ENCODE data around the gene IDI1. TPM values are rescaled to one million over a fixed set of nuclear protein-coding genes. Genes with fewer than 3 reads are reported as not detected.
"Not testable (repeated sequence)": the region's sequence is repeated elsewhere in the genome, so short reads cannot be mapped to it uniquely, and the experiment has no call there.

IDI1 gene
- total and polyA plus RNA-seq, 4 donors, result 90.6 to 219 (median 169) TPM

- no peak for DNase-seq (ENCODE audit: low read depth in 4 of 6, low spot score in 6 of 6)
- Histone ChIP-seq H3K4me3 (ENCODE audit: low read depth, low read length) (no peak overlapping the region), H3K27me3 (ENCODE audit: control insufficient read depth, insufficient read depth, low read length) (no peaks in the 10 kb centered on the region), H3K27ac (ENCODE audit: low read depth, low read length) (no peak overlapping the region), H3K9me3 (ENCODE audit: control insufficient read depth, insufficient read depth, low read length) (no peaks in the 10 kb centered on the region), H3K36me3 (ENCODE audit: control insufficient read depth, insufficient read depth, low read length) (peaks cover 12% of the 10 kb centered on the region), H3K4me1 (ENCODE audit: control insufficient read depth, insufficient read depth, low read length) (no peaks in the 10 kb centered on the region)
- 96% methylated on average over 12 of the region's 12 CpGs for WGBS (ENCODE audit: insufficient coverage)
Measured at GRCh38 chr10:1024103-1024502, 24.8 kb downstream of the IDI1 start.

- DNase-seq (ENCODE audit: low read depth in 4 of 6, low spot score in 6 of 6), result no peak
- peaks cover 20% of the 10 kb centered on the region for H3K36me3 ChIP-seq (ENCODE audit: control insufficient read depth, insufficient read depth, low read length)
- no peaks in the 10 kb centered on the region for H3K4me1 ChIP-seq (ENCODE audit: control insufficient read depth, insufficient read depth, low read length)
- H3K27ac ChIP-seq (ENCODE audit: low read depth, low read length), result no peak overlapping the region
- H3K9me3 ChIP-seq (ENCODE audit: control insufficient read depth, insufficient read depth, low read length), result no peaks in the 10 kb centered on the region
- H3K4me3 ChIP-seq (ENCODE audit: low read depth, low read length), result no peak overlapping the region
- 72% methylated on average over 12 of the region's 12 CpGs for WGBS (ENCODE audit: insufficient coverage)
- no peaks in the 10 kb centered on the region for H3K27me3 ChIP-seq (ENCODE audit: control insufficient read depth, insufficient read depth, low read length)
Measured at GRCh38 chr10:1022413-1022812, 26.5 kb downstream of the IDI1 start.

- Histone ChIP-seq H3K9me3 (ENCODE audit: control insufficient read depth, insufficient read depth, low read length) (no peaks in the 10 kb centered on the region), H3K4me3 (ENCODE audit: low read depth, low read length) (no peak overlapping the region), H3K27me3 (ENCODE audit: control insufficient read depth, insufficient read depth, low read length) (no peaks in the 10 kb centered on the region), H3K27ac (ENCODE audit: low read depth, low read length) (no peak overlapping the region), H3K4me1 (ENCODE audit: control insufficient read depth, insufficient read depth, low read length) (no peaks in the 10 kb centered on the region), H3K36me3 (ENCODE audit: control insufficient read depth, insufficient read depth, low read length) (peaks cover 29% of the 10 kb centered on the region)
- DNase-seq (ENCODE audit: low read depth in 4 of 6, low spot score in 6 of 6), result no peak
- WGBS (ENCODE audit: insufficient coverage), result 89% methylated on average over 7 of the region's 9 CpGs
Measured at GRCh38 chr10:1020958-1021357, 28.0 kb downstream of the IDI1 start.

GRCh38 chr10:1020460-1020859, 28.5 kb downstream of the IDI1 start:
- H3K9me3 ChIP-seq (ENCODE audit: control insufficient read depth, insufficient read depth, low read length), result no peaks in the 10 kb centered on the region
- no peak overlapping the region for H3K27ac ChIP-seq (ENCODE audit: low read depth, low read length)
- peaks cover 34% of the 10 kb centered on the region for H3K36me3 ChIP-seq (ENCODE audit: control insufficient read depth, insufficient read depth, low read length)
- no peak for DNase-seq (ENCODE audit: low read depth in 4 of 6, low spot score in 6 of 6)
- H3K27me3 ChIP-seq (ENCODE audit: control insufficient read depth, insufficient read depth, low read length), result no peaks in the 10 kb centered on the region
- no peaks in the 10 kb centered on the region for H3K4me1 ChIP-seq (ENCODE audit: control insufficient read depth, insufficient read depth, low read length)
- H3K4me3 ChIP-seq (ENCODE audit: low read depth, low read length), result no peak overlapping the region
- 86% methylated on average over 9 of the region's 10 CpGs for WGBS (ENCODE audit: insufficient coverage)

- DNase-seq (ENCODE audit: low read depth in 4 of 6, low spot score in 6 of 6), result no peak
- Histone ChIP-seq H3K36me3 (ENCODE audit: control insufficient read depth, insufficient read depth, low read length) (peaks cover 44% of the 10 kb centered on the region), H3K4me1 (ENCODE audit: control insufficient read depth, insufficient read depth, low read length) (no peaks in the 10 kb centered on the region), H3K9me3 (ENCODE audit: control insufficient read depth, insufficient read depth, low read length) (no peaks in the 10 kb centered on the region), H3K27me3 (ENCODE audit: control insufficient read depth, insufficient read depth, low read length) (no peaks in the 10 kb centered on the region), H3K27ac (ENCODE audit: low read depth, low read length) (no peak overlapping the region), H3K4me3 (ENCODE audit: low read depth, low read length) (no peak overlapping the region)
- 93% methylated on average over 3 of the region's 10 CpGs for WGBS (ENCODE audit: insufficient coverage)
Measured at GRCh38 chr10:1019362-1019761, 29.6 kb downstream of the IDI1 start.

GRCh38 chr10:1015688-1016087, 33.2 kb downstream of the IDI1 start:
- Histone ChIP-seq H3K4me3 (ENCODE audit: low read depth, low read length) (no peak overlapping the region), H3K27ac (ENCODE audit: low read depth, low read length) (no peak overlapping the region), H3K36me3 (ENCODE audit: control insufficient read depth, insufficient read depth, low read length) (peaks cover 71% of the 10 kb centered on the region), H3K4me1 (ENCODE audit: control insufficient read depth, insufficient read depth, low read length) (no peaks in the 10 kb centered on the region), H3K27me3 (ENCODE audit: control insufficient read depth, insufficient read depth, low read length) (no peaks in the 10 kb centered on the region), H3K9me3 (ENCODE audit: control insufficient read depth, insufficient read depth, low read length) (no peaks in the 10 kb centered on the region)
- WGBS (ENCODE audit: insufficient coverage), result 94% methylated on average over 11 of the region's 11 CpGs
- DNase-seq (ENCODE audit: low read depth in 4 of 6, low spot score in 6 of 6), result no peak

- no peaks in the 10 kb centered on the region for H3K27me3 ChIP-seq (ENCODE audit: control insufficient read depth, insufficient read depth, low read length)
- no peak overlapping the region for H3K4me3 ChIP-seq (ENCODE audit: low read depth, low read length)
- H3K27ac ChIP-seq (ENCODE audit: low read depth, low read length), result no peak overlapping the region
- H3K4me1 ChIP-seq (ENCODE audit: control insufficient read depth, insufficient read depth, low read length), result no peaks in the 10 kb centered on the region
- 94% methylated on average over 13 of the region's 16 CpGs for WGBS (ENCODE audit: insufficient coverage)
- no peaks in the 10 kb centered on the region for H3K9me3 ChIP-seq (ENCODE audit: control insufficient read depth, insufficient read depth, low read length)
- DNase-seq (ENCODE audit: low read depth in 4 of 6, low spot score in 6 of 6), result no peak
- peaks cover 83% of the 10 kb centered on the region for H3K36me3 ChIP-seq (ENCODE audit: control insufficient read depth, insufficient read depth, low read length)
Measured at GRCh38 chr10:1011696-1012095, 37.2 kb downstream of the IDI1 start.

- Histone ChIP-seq H3K36me3 (ENCODE audit: control insufficient read depth, insufficient read depth, low read length) (peaks cover 86% of the 10 kb centered on the region), H3K4me1 (ENCODE audit: control insufficient read depth, insufficient read depth, low read length) (no peaks in the 10 kb centered on the region), H3K4me3 (ENCODE audit: low read depth, low read length) (no peak overlapping the region), H3K27me3 (ENCODE audit: control insufficient read depth, insufficient read depth, low read length) (no peaks in the 10 kb centered on the region), H3K27ac (ENCODE audit: low read depth, low read length) (no peak overlapping the region), H3K9me3 (ENCODE audit: control insufficient read depth, insufficient read depth, low read length) (no peaks in the 10 kb centered on the region)
- WGBS (ENCODE audit: insufficient coverage), result 91% methylated on average over 3 of the region's 7 CpGs
- DNase-seq (ENCODE audit: low read depth in 4 of 6, low spot score in 6 of 6), result no peak
Measured at GRCh38 chr10:1010703-1011102, 38.2 kb downstream of the IDI1 start.

GRCh38 chr10:1009947-1010346, 39.0 kb downstream of the IDI1 start:
- H3K36me3 ChIP-seq (ENCODE audit: control insufficient read depth, insufficient read depth, low read length), result peaks cover 84% of the 10 kb centered on the region
- not testable (repeated sequence) for H3K27me3 ChIP-seq (ENCODE audit: control insufficient read depth, insufficient read depth, low read length); H3K4me1 ChIP-seq (ENCODE audit: control insufficient read depth, insufficient read depth, low read length); H3K27ac ChIP-seq (ENCODE audit: low read depth, low read length); DNase-seq (ENCODE audit: low read depth in 4 of 6, low spot score in 6 of 6); H3K4me3 ChIP-seq (ENCODE audit: low read depth, low read length); H3K9me3 ChIP-seq (ENCODE audit: control insufficient read depth, insufficient read depth, low read length)
- WGBS (ENCODE audit: insufficient coverage), result 91% methylated on average over 5 of the region's 8 CpGs

GRCh38 chr10:1009071-1009494, 39.8 kb downstream of the IDI1 start:
- Histone ChIP-seq H3K9me3 (ENCODE audit: control insufficient read depth, insufficient read depth, low read length) (no peaks in the 10 kb centered on the region), H3K27ac (ENCODE audit: low read depth, low read length) (no peak overlapping the region), H3K4me1 (ENCODE audit: control insufficient read depth, insufficient read depth, low read length) (no peaks in the 10 kb centered on the region), H3K27me3 (ENCODE audit: control insufficient read depth, insufficient read depth, low read length) (no peaks in the 10 kb centered on the region), H3K4me3 (ENCODE audit: low read depth, low read length) (no peak overlapping the region), H3K36me3 (ENCODE audit: control insufficient read depth, insufficient read depth, low read length) (peaks cover 85% of the 10 kb centered on the region)
- DNase-seq (ENCODE audit: low read depth in 4 of 6, low spot score in 6 of 6), result no peak
- 98% methylated on average over 6 of the region's 9 CpGs for WGBS (ENCODE audit: insufficient coverage)
